HepG2 (cell line): ENCODE measurements around the gene OGT. TPM values are rescaled to one million over a fixed set of nuclear protein-coding genes. Genes with fewer than 3 reads are reported as not detected.

ENCODE experiments used
- AGO2 ChIP-seq: fragments of 200-400 bp; formaldehyde crosslinking; optimal IDR thresholded peaks from 2 replicates; pipeline ENCODE3; 2017; ENCODE audit warnings: mild to moderate bottlenecking, low read depth, low read length, moderate library complexity
- ETV5 ChIP-seq: IDR thresholded peaks from 2 replicates; pipeline ENCODE4 v1.6.1; 2018; ENCODE audit warnings: missing biosample characterization, missing genetic modification reagents, inconsistent platforms, borderline replicate concordance
- GATA4 ChIP-seq: sonication (generic); IDR thresholded peaks from 2 replicates; pipeline ENCODE4 v1.6.1; 2016; ENCODE audit warnings: antibody characterized with exemption, low read depth, borderline replicate concordance
- GFI1 ChIP-seq: sonication (generic); formaldehyde crosslinking; IDR thresholded peaks from 2 replicates; pipeline ENCODE4 v1.5.0; 2020; ENCODE audit warnings: missing genetic modification reagents, mild to moderate bottlenecking, borderline replicate concordance
- MTF1 ChIP-seq: sonication (generic); formaldehyde crosslinking; IDR thresholded peaks from 2 replicates; pipeline ENCODE4 v1.5.0; 2020; ENCODE audit warnings: missing genetic modification reagents
- NAIF1 ChIP-seq: sonication (generic); formaldehyde crosslinking; IDR thresholded peaks from 2 replicates; pipeline ENCODE4 v1.5.0; 2020; ENCODE audit warnings: mild to moderate bottlenecking, missing genetic modification reagents, borderline replicate concordance
- NFE2L1 ChIP-seq: sonication (generic); formaldehyde crosslinking; IDR thresholded peaks from 2 replicates; pipeline ENCODE4 v1.4.0; 2020; ENCODE audit warnings: missing genetic modification reagents, mild to moderate bottlenecking, borderline replicate concordance
- NKX3-1 ChIP-seq: sonication (generic); formaldehyde crosslinking; IDR thresholded peaks from 2 replicates; pipeline ENCODE4 v1.5.0; 2020; ENCODE audit warnings: missing genetic modification reagents
- PHF8 ChIP-seq: sonication (generic); formaldehyde crosslinking; IDR thresholded peaks from 2 replicates; pipeline ENCODE4 v1.5.0; 2020; ENCODE audit warnings: missing genetic modification reagents
- PTBP1 ChIP-seq: fragments of 200-400 bp; formaldehyde crosslinking; IDR thresholded peaks from 2 replicates; pipeline ENCODE4 v1.6.1; 2018; ENCODE audit warnings: low read length, low read depth; ENCODE audit not compliant: poor library complexity, severe bottlenecking
- SP1 ChIP-seq, 2 experiments: fragments of 450-650 bp in 1 of 2; sonication (generic) in 1 of 2; formaldehyde crosslinking in 1 of 2; IDR thresholded peaks; 2 replicates each; pipeline versions ENCODE4 v1.4.0 to v1.6.1; 2016 to 2020; ENCODE audit warnings: missing genetic modification reagents in 1 of 2
- TAF1 ChIP-seq: sonication (generic); formaldehyde crosslinking; IDR thresholded peaks from 2 replicates; pipeline ENCODE4 v1.4.0; 2020; ENCODE audit warnings: missing genetic modification reagents
- TBP ChIP-seq: sonication (generic); formaldehyde crosslinking; IDR thresholded peaks from 2 replicates; pipeline ENCODE4 v1.5.0; 2020; ENCODE audit warnings: missing genetic modification reagents
- XBP1 ChIP-seq: sonication (generic); formaldehyde crosslinking; IDR thresholded peaks from 2 replicates; pipeline ENCODE4 v1.5.0; 2020; ENCODE audit warnings: missing genetic modification reagents
- ZEB1 ChIP-seq: IDR thresholded peaks from 2 replicates; pipeline ENCODE4 v1.6.1; 2012; ENCODE audit warnings: mild to moderate bottlenecking, low read depth, inconsistent platforms; ENCODE audit not compliant: insufficient replicate concordance
- ZNF121 ChIP-seq: sonication (generic); formaldehyde crosslinking; IDR thresholded peaks from 2 replicates; pipeline ENCODE4 v1.5.0; 2020; ENCODE audit warnings: mild to moderate bottlenecking, missing genetic modification reagents
- ZNF292 ChIP-seq: sonication (generic); formaldehyde crosslinking; IDR thresholded peaks from 2 replicates; pipeline ENCODE4 v1.8.1; 2022; ENCODE audit warnings: mild to moderate bottlenecking, low read depth, missing genetic modification reagents, borderline replicate concordance
- ZNF329 ChIP-seq: sonication (generic); formaldehyde crosslinking; IDR thresholded peaks from 2 replicates; pipeline ENCODE4 v1.9.0; 2021; ENCODE audit warnings: low read depth, mild to moderate bottlenecking, missing genetic modification reagents
- ZNF549 ChIP-seq: sonication (generic); formaldehyde crosslinking; IDR thresholded peaks from 2 replicates; pipeline ENCODE4 v1.5.0; 2020; ENCODE audit warnings: missing genetic modification reagents
- polyA plus RNA-seq, 8 experiments: library from polyadenylated mRNA; depleted of rRNA in 3 of 8; stranded (reverse) in 7 of 8; unstranded in 1 of 8; fragments of >200 nt; fragmentation: Illumina TruSeq in 4 of 8; extraction: Trizol in 4 of 8; gene quantifications; 2 replicates each; pipeline versions ENCODE4 v1.2.1 to v1.2.3, GENCODE V29; 2011 to 2016; ENCODE audit warnings: low read depth in 4 of 8, missing spikeins in 1 of 8, mixed read lengths in 1 of 8; ENCODE audit not compliant: insufficient read depth in 1 of 8
- total RNA-seq, 5 experiments: library from RNA; depleted of rRNA; stranded (reverse); fragments of >200 nt; fragmentation: Illumina TruSeq; extraction: Trizol; gene quantifications; 2 replicates each; pipeline ENCODE4 v1.2.3, GENCODE V29; 2016; ENCODE audit warnings: low read depth in 1 of 5
- TF ChIP-seq, protein P1 (sequence below): IDR thresholded peaks from 2 replicates; pipeline ENCODE4 v1.6.1; 2016
- TF ChIP-seq, protein P2 (sequence below): sonication (generic); formaldehyde crosslinking; IDR thresholded peaks from 2 replicates; pipeline ENCODE4 v1.5.1; 2020; ENCODE audit warnings: mild to moderate bottlenecking, missing genetic modification reagents, borderline replicate concordance
- TF ChIP-seq, protein P3 (sequence below): sonication (generic); formaldehyde crosslinking; IDR thresholded peaks from 2 replicates; pipeline ENCODE4 v1.4.0; 2020; ENCODE audit warnings: missing genetic modification reagents

Gene OGT
- total and polyA plus RNA-seq, 2 of the 13 experiments (the other 11 are each of a cell fraction or from before 2014, with no cell fraction given): 71.7 to 463 TPM

DNA sequence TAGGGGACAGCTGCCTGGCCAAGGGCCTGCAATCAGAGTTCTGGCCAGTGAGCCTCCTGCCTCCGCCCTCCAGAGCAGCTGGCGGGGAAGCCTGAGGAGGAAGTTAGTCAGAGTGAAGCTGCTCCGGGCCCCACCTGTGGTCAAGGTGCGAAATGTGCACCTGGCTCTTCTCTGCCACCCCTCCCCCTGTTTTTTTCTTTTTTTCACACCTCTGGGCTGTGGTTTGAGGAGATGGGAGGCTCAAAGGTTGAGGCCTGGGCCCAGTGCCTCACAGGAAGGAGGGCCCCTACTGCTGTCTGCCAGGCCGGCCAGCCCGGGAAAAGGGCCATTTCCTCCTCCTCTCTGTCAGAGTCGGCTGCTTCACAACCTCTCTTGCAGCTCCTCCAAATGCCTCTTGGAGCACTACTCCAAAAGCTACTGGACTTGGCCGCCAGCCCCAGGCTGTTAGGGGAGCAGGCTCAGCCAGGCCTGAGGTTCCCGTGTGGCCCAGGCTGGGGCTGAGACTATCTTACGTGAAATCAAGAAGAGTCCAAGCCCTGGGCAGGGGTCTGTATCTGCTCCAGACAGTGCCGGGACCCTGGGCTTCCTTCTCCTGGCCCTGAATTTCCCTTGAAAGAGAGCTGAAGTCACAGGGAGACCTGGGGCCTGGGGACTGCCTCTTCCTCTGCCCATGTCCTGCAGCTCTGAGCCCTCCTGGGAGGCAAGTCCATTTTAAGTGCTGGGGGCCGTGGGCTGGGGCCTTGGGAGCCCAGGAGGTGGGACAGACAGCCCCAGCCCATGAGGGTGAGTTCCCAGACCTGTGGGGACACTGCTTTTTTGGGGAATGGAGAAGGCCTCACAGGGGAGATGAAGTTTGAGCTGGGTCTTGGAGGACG lies 89.9 kb downstream of the OGT start (continued):
- TF ChIP-seq ZNF292 (CRISPR knock-in tag): peak; percentile 22; the same call in 1 of the 2 replicates
- TF ChIP-seq, protein P1, sequence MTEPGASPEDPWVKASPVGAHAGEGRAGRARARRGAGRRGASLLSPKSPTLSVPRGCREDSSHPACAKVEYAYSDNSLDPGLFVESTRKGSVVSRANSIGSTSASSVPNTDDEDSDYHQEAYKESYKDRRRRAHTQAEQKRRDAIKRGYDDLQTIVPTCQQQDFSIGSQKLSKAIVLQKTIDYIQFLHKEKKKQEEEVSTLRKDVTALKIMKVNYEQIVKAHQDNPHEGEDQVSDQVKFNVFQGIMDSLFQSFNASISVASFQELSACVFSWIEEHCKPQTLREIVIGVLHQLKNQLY: no peak
- no peak for TF ChIP-seq TBP (CRISPR knock-in tag)
- TF ChIP-seq ZNF121: no peak
- TF ChIP-seq TAF1 (CRISPR knock-in tag): no peak; the same call in 1 of the 2 replicates
- TF ChIP-seq XBP1 (CRISPR knock-in tag): no peak
- no peak for TF ChIP-seq SP1 (IDR thresholded peaks at IDR 0.05)
- TF ChIP-seq SP1 (CRISPR knock-in tag; IDR thresholded peaks at IDR 0.05): no peak
- no peak for TF ChIP-seq MTF1
- TF ChIP-seq NFE2L1 (CRISPR knock-in tag): no peak
- TF ChIP-seq, protein P2, sequence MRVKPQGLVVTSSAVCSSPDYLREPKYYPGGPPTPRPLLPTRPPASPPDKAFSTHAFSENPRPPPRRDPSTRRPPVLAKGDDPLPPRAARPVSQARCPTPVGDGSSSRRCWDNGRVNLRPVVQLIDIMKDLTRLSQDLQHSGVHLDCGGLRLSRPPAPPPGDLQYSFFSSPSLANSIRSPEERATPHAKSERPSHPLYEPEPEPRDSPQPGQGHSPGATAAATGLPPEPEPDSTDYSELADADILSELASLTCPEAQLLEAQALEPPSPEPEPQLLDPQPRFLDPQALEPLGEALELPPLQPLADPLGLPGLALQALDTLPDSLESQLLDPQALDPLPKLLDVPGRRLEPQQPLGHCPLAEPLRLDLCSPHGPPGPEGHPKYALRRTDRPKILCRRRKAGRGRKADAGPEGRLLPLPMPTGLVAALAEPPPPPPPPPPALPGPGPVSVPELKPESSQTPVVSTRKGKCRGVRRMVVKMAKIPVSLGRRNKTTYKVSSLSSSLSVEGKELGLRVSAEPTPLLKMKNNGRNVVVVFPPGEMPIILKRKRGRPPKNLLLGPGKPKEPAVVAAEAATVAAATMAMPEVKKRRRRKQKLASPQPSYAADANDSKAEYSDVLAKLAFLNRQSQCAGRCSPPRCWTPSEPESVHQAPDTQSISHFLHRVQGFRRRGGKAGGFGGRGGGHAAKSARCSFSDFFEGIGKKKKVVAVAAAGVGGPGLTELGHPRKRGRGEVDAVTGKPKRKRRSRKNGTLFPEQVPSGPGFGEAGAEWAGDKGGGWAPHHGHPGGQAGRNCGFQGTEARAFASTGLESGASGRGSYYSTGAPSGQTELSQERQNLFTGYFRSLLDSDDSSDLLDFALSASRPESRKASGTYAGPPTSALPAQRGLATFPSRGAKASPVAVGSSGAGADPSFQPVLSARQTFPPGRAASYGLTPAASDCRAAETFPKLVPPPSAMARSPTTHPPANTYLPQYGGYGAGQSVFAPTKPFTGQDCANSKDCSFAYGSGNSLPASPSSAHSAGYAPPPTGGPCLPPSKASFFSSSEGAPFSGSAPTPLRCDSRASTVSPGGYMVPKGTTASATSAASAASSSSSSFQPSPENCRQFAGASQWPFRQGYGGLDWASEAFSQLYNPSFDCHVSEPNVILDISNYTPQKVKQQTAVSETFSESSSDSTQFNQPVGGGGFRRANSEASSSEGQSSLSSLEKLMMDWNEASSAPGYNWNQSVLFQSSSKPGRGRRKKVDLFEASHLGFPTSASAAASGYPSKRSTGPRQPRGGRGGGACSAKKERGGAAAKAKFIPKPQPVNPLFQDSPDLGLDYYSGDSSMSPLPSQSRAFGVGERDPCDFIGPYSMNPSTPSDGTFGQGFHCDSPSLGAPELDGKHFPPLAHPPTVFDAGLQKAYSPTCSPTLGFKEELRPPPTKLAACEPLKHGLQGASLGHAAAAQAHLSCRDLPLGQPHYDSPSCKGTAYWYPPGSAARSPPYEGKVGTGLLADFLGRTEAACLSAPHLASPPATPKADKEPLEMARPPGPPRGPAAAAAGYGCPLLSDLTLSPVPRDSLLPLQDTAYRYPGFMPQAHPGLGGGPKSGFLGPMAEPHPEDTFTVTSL (CRISPR knock-in tag): no peak
- TF ChIP-seq ZNF549: no peak
- TF ChIP-seq NAIF1 (CRISPR knock-in tag): no peak
- TF ChIP-seq NKX3-1: no peak
- TF ChIP-seq AGO2: no peak
- TF ChIP-seq, protein P3, sequence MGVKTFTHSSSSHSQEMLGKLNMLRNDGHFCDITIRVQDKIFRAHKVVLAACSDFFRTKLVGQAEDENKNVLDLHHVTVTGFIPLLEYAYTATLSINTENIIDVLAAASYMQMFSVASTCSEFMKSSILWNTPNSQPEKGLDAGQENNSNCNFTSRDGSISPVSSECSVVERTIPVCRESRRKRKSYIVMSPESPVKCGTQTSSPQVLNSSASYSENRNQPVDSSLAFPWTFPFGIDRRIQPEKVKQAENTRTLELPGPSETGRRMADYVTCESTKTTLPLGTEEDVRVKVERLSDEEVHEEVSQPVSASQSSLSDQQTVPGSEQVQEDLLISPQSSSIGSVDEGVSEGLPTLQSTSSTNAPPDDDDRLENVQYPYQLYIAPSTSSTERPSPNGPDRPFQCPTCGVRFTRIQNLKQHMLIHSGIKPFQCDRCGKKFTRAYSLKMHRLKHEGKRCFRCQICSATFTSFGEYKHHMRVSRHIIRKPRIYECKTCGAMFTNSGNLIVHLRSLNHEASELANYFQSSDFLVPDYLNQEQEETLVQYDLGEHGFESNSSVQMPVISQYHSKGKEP: no peak
- TF ChIP-seq ZEB1: peak; percentile 72
- no peak for TF ChIP-seq ZNF329 (CRISPR knock-in tag)
- TF ChIP-seq GATA4: no peak
- TF ChIP-seq PTBP1: no peak
- peak; percentile 14; the same call in 1 of the 2 replicates for TF ChIP-seq PHF8
- 0 out of 2 replicates have a peak, but pooled peaks have one; percentile 17 for TF ChIP-seq ETV5
- TF ChIP-seq GFI1 (CRISPR knock-in tag): 0 out of 2 replicates have a peak, but pooled peaks have one; percentile 30
